PC-9 (cell line): ENCODE measurements around the gene L1CAM. TPM values are rescaled to one million over a fixed set of nuclear protein-coding genes. Genes with fewer than 3 reads are reported as not detected.

Source experiments
- BruUV-seq: library from RNA; stranded (reverse); fragments of 400-500 nt; replicated peaks from 2 replicates; lab custom pipeline; 2021; lab: Mats Ljungman, UMichigan
- CTCF ChIA-PET: fragments of 300-600 bp; sonication (Branson Sonifier 250); formaldehyde crosslinking; loops from one replicate; lab custom pipeline; 2022; ENCODE audit warnings: antibody characterized with exemption; lab: Charles Lee
- POLR2A ChIA-PET: fragments of 300-600 bp; sonication (Branson Sonifier 250); formaldehyde crosslinking; loops from one replicate; lab custom pipeline; 2022; ENCODE audit warnings: antibody characterized with exemption; ENCODE audit not compliant: unreplicated experiment; lab: Charles Lee
- DNase-seq, 2 experiments: peaks; one replicate each; pipeline versions ENCODE4 v3.0.0 to v3.0.0-alpha.2; 2015 to 2022; ENCODE audit warnings: mixed read lengths in 1 of 2
- H2AFZ ChIP-seq: fragments of 200-600 bp; sonication (generic); 2 replicates; pipeline ENCODE4 v1.8.1; 2017; ENCODE audit warnings: antibody characterized with exemption
- H3F3A ChIP-seq: fragments of 200-600 bp; sonication (generic); 2 replicates; pipeline ENCODE4 v1.8.1; 2017; ENCODE audit warnings: antibody characterized with exemption, mild to moderate bottlenecking, low read depth; ENCODE audit not compliant: insufficient read depth
- H3K27ac ChIP-seq: fragments of 200-600 bp; sonication (generic); 2 replicates; pipeline ENCODE4 v1.6.1; 2016; ENCODE audit warnings: mixed run types
- H3K27me3 ChIP-seq: fragments of 200-600 bp; sonication (generic); 2 replicates; pipeline ENCODE4 v1.6.1; 2016; ENCODE audit warnings: low read depth, mixed run types; ENCODE audit not compliant: insufficient read depth
- H3K36me3 ChIP-seq: fragments of 200-600 bp; sonication (generic); 2 replicates; pipeline ENCODE4 v1.6.1; 2016; ENCODE audit warnings: low read depth, mixed run types
- H3K4me1 ChIP-seq: fragments of 200-600 bp; sonication (generic); replicated peaks from 2 replicates; pipeline ENCODE4 v1.6.1; 2016; ENCODE audit warnings: mixed run types; ENCODE audit not compliant: insufficient read depth
- H3K4me2 ChIP-seq: fragments of 200-600 bp; sonication (generic); 2 replicates; pipeline ENCODE4 v1.6.1; 2017; ENCODE audit warnings: mixed run types
- H3K4me3 ChIP-seq: fragments of 200-600 bp; sonication (generic); 2 replicates; pipeline ENCODE4 v1.6.1; 2016; ENCODE audit warnings: mixed run types
- H3K79me2 ChIP-seq: fragments of 200-600 bp; sonication (generic); 2 replicates; pipeline ENCODE4 v1.6.1; 2017; ENCODE audit warnings: low read depth, mixed run types
- H3K9me2 ChIP-seq: fragments of 200-600 bp; sonication (generic); 2 replicates; pipeline ENCODE4 v1.8.1; 2017; ENCODE audit warnings: mild to moderate bottlenecking; ENCODE audit not compliant: insufficient read depth
- H3K9me3 ChIP-seq: fragments of 200-600 bp; sonication (generic); 2 replicates; pipeline ENCODE4 v1.8.1; 2016; ENCODE audit warnings: low read depth; ENCODE audit not compliant: insufficient read depth
- H4K20me1 ChIP-seq: fragments of 200-600 bp; sonication (generic); 2 replicates; pipeline ENCODE4 v1.8.1; 2017; ENCODE audit not compliant: insufficient read depth
- EZH2 ChIP-seq: fragments of 200-600 bp; sonication (generic); IDR thresholded peaks from 2 replicates; pipeline ENCODE4 v1.8.0; 2017; ENCODE audit warnings: antibody characterized with exemption, low read depth
- intact Hi-C: fragments of 100-400 bp; cut with micrococcal nuclease; formaldehyde crosslinking; loops from one replicate; pipeline ENCODE4 v1.10.0; 2022; ENCODE audit not compliant: unreplicated experiment
- total RNA-seq: library from RNA; stranded (reverse); gene quantifications from 2 replicates; pipeline ENCODE4 v1.2.3, GENCODE V29; 2021
- TF ChIP-seq, protein P1 (sequence below): fragments of 200-600 bp; sonication (generic); conservative IDR thresholded peaks from 2 replicates; pipeline ENCODE4 v1.6.1; 2017; ENCODE audit warnings: mixed run types, antibody characterized with exemption, mild to moderate bottlenecking, moderate library complexity

Gene L1CAM
- total RNA-seq, 1 experiment from 2014 or later: 68.8 TPM

DNA sequence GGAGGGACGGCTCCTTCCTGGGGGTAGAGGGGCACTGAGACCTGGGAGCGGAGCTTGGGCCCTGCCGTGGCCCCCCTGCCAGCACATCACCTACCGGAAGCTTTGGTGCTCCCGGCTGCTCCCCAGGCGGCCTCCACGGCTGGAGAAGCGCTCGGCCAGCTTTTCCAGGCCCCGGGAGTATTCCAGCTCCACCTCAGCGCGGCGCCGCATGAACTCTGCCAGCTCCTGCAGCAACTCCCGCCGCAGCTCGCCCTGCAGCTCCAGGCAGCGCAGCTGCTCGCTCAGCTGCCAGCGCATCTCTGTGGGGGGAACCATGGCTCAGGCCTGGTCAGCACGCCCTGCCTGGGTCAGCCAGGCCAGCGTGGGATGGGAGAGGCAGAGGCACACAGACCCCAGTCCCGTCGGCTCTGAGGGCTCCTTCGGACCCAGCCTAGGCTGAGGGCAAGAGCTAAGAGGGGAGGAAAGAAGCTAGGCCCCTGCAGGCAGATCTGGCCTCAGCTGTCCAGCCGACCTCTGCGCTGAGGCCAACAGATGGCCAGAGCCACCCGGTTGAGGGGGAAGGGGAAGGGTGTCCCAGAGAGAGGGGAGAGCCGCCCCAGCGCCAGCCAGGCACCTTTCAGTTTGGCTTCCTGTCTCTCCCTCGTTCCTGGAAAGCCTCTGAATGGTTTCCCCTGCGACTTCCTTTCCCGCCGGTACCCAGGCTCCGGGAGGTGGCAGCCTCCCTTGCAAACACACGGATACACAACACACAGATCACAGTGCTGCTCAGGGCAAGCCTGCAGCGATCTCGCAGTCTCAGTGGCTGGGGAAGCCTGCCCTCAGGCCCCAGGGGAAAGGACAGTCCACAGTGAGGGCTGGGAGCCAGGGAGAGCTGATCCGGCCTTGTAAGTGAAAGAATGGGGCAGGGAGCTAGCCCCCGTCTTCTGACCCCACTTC lies 35.8 kb upstream of the L1CAM start:
- H3K4me1 ChIP-seq: 0 out of 2 replicates have a peak, but pooled peaks cover 4% of the 10 kb centered on the region
- intact Hi-C loops: no loop called here
- no peak for DNase-seq
- H3K36me3 ChIP-seq: no peaks in the 10 kb centered on the region
- no TSS peak for BruUV-seq
- H3K4me2 ChIP-seq: no peak overlapping the region
- H3K27me3 ChIP-seq: no peaks in the 10 kb centered on the region
- H4K20me1 ChIP-seq: no peaks in the 10 kb centered on the region
- H2AFZ ChIP-seq: no peak overlapping the region
- H3K79me2 ChIP-seq: no peaks in the 10 kb centered on the region
- ChIA-PET POLR2A (no interaction called here), CTCF (no interaction called here)
- no peaks in the 10 kb centered on the region for H3K9me2 ChIP-seq
- H3K27ac ChIP-seq: no peak overlapping the region
- H3K9me3 ChIP-seq: no peaks in the 10 kb centered on the region
- no peak overlapping the region for H3K4me3 ChIP-seq
- H3F3A ChIP-seq: peaks cover under 1% of the 10 kb centered on the region; the same call in 1 of the 2 replicates
- TF ChIP-seq, protein P1, sequence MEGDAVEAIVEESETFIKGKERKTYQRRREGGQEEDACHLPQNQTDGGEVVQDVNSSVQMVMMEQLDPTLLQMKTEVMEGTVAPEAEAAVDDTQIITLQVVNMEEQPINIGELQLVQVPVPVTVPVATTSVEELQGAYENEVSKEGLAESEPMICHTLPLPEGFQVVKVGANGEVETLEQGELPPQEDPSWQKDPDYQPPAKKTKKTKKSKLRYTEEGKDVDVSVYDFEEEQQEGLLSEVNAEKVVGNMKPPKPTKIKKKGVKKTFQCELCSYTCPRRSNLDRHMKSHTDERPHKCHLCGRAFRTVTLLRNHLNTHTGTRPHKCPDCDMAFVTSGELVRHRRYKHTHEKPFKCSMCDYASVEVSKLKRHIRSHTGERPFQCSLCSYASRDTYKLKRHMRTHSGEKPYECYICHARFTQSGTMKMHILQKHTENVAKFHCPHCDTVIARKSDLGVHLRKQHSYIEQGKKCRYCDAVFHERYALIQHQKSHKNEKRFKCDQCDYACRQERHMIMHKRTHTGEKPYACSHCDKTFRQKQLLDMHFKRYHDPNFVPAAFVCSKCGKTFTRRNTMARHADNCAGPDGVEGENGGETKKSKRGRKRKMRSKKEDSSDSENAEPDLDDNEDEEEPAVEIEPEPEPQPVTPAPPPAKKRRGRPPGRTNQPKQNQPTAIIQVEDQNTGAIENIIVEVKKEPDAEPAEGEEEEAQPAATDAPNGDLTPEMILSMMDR: no peak
- TF ChIP-seq EZH2: no peak

DNA sequence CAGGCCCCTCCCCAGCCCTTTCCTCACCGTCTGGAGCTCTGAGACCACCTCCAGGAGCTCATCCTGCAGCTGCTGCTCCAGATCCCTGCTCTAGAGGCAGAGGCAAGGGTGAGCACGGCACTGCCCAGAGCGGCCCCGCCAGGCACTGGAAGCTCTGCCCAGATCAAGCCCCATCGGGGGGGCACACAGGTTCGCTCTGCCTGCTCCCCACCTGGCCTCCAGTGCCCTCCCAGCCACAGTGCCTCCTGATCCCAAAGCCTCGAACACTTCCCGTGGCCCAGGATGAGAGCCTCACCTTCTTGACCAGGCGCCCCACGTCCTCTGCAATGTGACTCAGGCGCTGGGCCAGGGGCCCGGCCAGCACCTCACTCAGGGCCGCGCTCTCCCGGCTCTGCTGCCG lies 35.1 kb upstream of the L1CAM start:
- no peaks in the 10 kb centered on the region for H4K20me1 ChIP-seq
- H3K4me2 ChIP-seq: no peak overlapping the region
- no peaks in the 10 kb centered on the region for H3K9me2 ChIP-seq
- no peak overlapping the region for H2AFZ ChIP-seq
- no peak overlapping the region for H3K4me3 ChIP-seq
- H3K36me3 ChIP-seq: no peaks in the 10 kb centered on the region
- H3K27me3 ChIP-seq: no peaks in the 10 kb centered on the region
- ChIA-PET POLR2A (no interaction called here), CTCF (no interaction called here)
- H3F3A ChIP-seq: no peaks in the 10 kb centered on the region
- intact Hi-C loops: no loop called here
- no peak for DNase-seq
- H3K79me2 ChIP-seq: no peaks in the 10 kb centered on the region
- H3K4me1 ChIP-seq: no peaks in the 10 kb centered on the region
- no peak overlapping the region for H3K27ac ChIP-seq
- no TSS peak for BruUV-seq
- TF ChIP-seq EZH2: no peak
- TF ChIP-seq, protein P1: no peak
- no peaks in the 10 kb centered on the region for H3K9me3 ChIP-seq

DNA sequence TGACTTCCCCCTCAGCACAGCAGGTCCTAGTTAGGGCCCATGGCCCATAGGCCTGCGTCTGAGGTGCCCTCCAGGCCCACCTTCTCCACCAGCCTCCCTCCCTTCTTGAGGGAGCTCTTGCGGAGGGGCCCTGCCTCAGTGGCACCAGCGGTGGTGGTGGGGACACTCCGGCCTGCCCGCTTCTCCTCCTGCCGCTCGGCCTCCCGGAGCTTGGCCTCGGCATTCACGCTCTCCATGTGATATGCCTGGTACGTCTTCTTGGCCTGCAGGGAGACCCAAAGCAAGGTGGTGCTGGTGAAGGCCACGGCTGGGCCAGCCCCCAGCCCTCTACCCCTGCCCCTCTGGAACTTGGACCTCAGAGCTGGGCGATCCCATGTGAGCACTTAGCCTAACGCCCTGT lies 34.6 kb upstream of the L1CAM start:
- intact Hi-C loops: no loop called here
- H3K9me3 ChIP-seq: no peaks in the 10 kb centered on the region
- H3K4me3 ChIP-seq: no peak overlapping the region
- no peak overlapping the region for H3K4me2 ChIP-seq
- DNase-seq: no peak
- BruUV-seq: no TSS peak
- H3K36me3 ChIP-seq: no peaks in the 10 kb centered on the region
- no peak for TF ChIP-seq EZH2
- TF ChIP-seq, protein P1: no peak
- no peaks in the 10 kb centered on the region for H4K20me1 ChIP-seq
- H3K9me2 ChIP-seq: no peaks in the 10 kb centered on the region
- CTCF ChIA-PET: no interaction called here
- H2AFZ ChIP-seq: no peak overlapping the region
- H3F3A ChIP-seq: no peaks in the 10 kb centered on the region
- no peaks in the 10 kb centered on the region for H3K27me3 ChIP-seq
- H3K4me1 ChIP-seq: no peaks in the 10 kb centered on the region
- no peaks in the 10 kb centered on the region for H3K79me2 ChIP-seq
- H3K27ac ChIP-seq: no peak overlapping the region
- POLR2A ChIA-PET: no interaction called here
